ENCODE data around the gene SURF2. TPM values are rescaled to one million over a fixed set of nuclear protein-coding genes. Genes with fewer than 3 reads are reported as not detected.
A peak's percentile ranks its signal among the peaks of the same experiment; 100 is the strongest.

SURF2 gene
- total RNA-seq, 4 donors from 2014 or later: 15.3 to 42.3 (median 31.2) TPM

- peaks cover 56% of the 10 kb centered on the region for H3K4me1 ChIP-seq
- no peaks in the 10 kb centered on the region for H3K27me3 ChIP-seq
- no peak for DNase-seq (ENCODE audit: low spot score in 2 of 2)
- H3K27ac ChIP-seq: no peak overlapping the region
- peaks cover 73% of the 10 kb centered on the region for H3K36me3 ChIP-seq
- TF ChIP-seq POLR2AphosphoS5 (IDR thresholded peaks at IDR 0.05) (no peak), CTCF (IDR thresholded peaks at IDR 0.05) (no peak), EP300 (IDR thresholded peaks at IDR 0.05) (no peak), POLR2A (IDR thresholded peaks at IDR 0.05) (no peak)
- 61% methylated on average over 15 of the region's 15 CpGs for WGBS
- no peaks in the 10 kb centered on the region for H3K9me3 ChIP-seq
- no peak overlapping the region for H3K4me3 ChIP-seq
Observed at GRCh38 chr9:133362359-133363044, 6.2 kb downstream of the SURF2 start.

- Histone ChIP-seq H3K27ac (no peak overlapping the region), H3K36me3 (peaks cover 60% of the 10 kb centered on the region), H3K27me3 (no peaks in the 10 kb centered on the region), H3K4me1 (peaks cover 82% of the 10 kb centered on the region), H3K9me3 (no peaks in the 10 kb centered on the region), H3K4me3 (no peak overlapping the region)
- no peak for DNase-seq (ENCODE audit: low spot score in 2 of 2)
- no peak for TF ChIP-seq POLR2A (IDR thresholded peaks at IDR 0.05)
- no peak for TF ChIP-seq POLR2AphosphoS5 (IDR thresholded peaks at IDR 0.05)
- TF ChIP-seq CTCF (IDR thresholded peaks at IDR 0.05): no peak
- no peak for TF ChIP-seq EP300 (IDR thresholded peaks at IDR 0.05)
- WGBS: 90% methylated on average over 5 of the region's 11 CpGs
Observed at GRCh38 chr9:133366435-133366834, 10.1 kb downstream of the SURF2 start.

- Histone ChIP-seq H3K27me3 (no peaks in the 10 kb centered on the region), H3K4me3 (no peak overlapping the region), H3K9me3 (no peaks in the 10 kb centered on the region), H3K36me3 (peaks cover 52% of the 10 kb centered on the region), H3K27ac (no peak overlapping the region), H3K4me1 (peaks cover 88% of the 10 kb centered on the region)
- no peak for TF ChIP-seq CTCF (IDR thresholded peaks at IDR 0.05)
- TF ChIP-seq POLR2AphosphoS5 (IDR thresholded peaks at IDR 0.05): no peak
- TF ChIP-seq POLR2A (IDR thresholded peaks at IDR 0.05): no peak
- TF ChIP-seq EP300 (IDR thresholded peaks at IDR 0.05): no peak
- DNase-seq (ENCODE audit: low spot score in 2 of 2): no peak
- 88% methylated on average over 20 of the region's 22 CpGs for WGBS
Observed at GRCh38 chr9:133367221-133367620, 10.9 kb downstream of the SURF2 start.

GRCh38 chr9:133367778-133368177 lies 11.4 kb downstream of the SURF2 start:
- TF ChIP-seq EP300 (IDR thresholded peaks at IDR 0.05) (no peak), CTCF (IDR thresholded peaks at IDR 0.05) (no peak), POLR2AphosphoS5 (IDR thresholded peaks at IDR 0.05) (no peak)
- 39% methylated on average over 9 of the region's 10 CpGs for WGBS

GRCh38 chr9:133368249-133368881 lies 12.0 kb downstream of the SURF2 start:
- Histone ChIP-seq H3K36me3 (peaks cover 41% of the 10 kb centered on the region), H3K27me3 (no peaks in the 10 kb centered on the region), H3K9me3 (no peaks in the 10 kb centered on the region), H3K4me3 (no peak overlapping the region), H3K27ac (peak overlapping the region; percentile 8), H3K4me1 (peaks cover 87% of the 10 kb centered on the region)
- DNase-seq (ENCODE audit: low spot score in 2 of 2): no peak
- no peak for TF ChIP-seq CTCF (IDR thresholded peaks at IDR 0.05)
- TF ChIP-seq EP300 (IDR thresholded peaks at IDR 0.05): no peak
- no peak for TF ChIP-seq POLR2AphosphoS5 (IDR thresholded peaks at IDR 0.05)
- TF ChIP-seq POLR2A (IDR thresholded peaks at IDR 0.05): no peak
- 44% methylated on average over 16 of the region's 18 CpGs for WGBS

More at GRCh38 chr9:133367778-133368177, 11.4 kb downstream of the SURF2 start:
- Histone ChIP-seq H3K36me3 (peaks cover 47% of the 10 kb centered on the region), H3K9me3 (no peaks in the 10 kb centered on the region), H3K4me3 (no peak overlapping the region), H3K27me3 (no peaks in the 10 kb centered on the region), H3K4me1 (peaks cover 88% of the 10 kb centered on the region), H3K27ac (peak overlapping the region; percentile 8)
- DNase-seq (ENCODE audit: low spot score in 2 of 2): no peak

All from suprapubic skin (tissue), 4 donors.